NCI-H2227 (cell line): ENCODE results near the gene EHD3.

Source experiments
- DNase-seq: peaks from one replicate; lab custom pipeline; 2025; ENCODE audit not compliant: unreplicated experiment; lab: John Stamatoyannopoulos, UW

Gene EHD3

DNA sequence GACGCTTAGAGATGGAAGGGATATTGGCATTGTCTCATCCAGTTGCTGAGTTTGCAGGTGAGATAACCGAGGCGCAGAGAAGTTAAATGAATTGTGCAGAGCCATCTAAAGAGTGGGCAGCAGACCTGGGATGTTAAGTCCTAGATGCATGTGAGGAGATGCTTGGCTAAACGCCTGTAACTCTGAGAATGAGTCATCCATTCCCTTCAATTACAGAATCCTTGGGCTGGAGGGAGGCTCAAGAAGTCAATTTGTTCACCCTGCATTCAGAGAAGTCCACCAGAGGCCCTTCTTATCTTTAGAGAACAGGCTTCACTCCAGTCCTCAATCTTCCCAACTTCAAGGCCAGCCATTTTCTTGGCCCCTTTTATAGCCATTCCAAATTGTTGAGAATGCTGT lies 1.6 kb downstream of the EHD3 start:
- DNase-seq, result no peak

DNA sequence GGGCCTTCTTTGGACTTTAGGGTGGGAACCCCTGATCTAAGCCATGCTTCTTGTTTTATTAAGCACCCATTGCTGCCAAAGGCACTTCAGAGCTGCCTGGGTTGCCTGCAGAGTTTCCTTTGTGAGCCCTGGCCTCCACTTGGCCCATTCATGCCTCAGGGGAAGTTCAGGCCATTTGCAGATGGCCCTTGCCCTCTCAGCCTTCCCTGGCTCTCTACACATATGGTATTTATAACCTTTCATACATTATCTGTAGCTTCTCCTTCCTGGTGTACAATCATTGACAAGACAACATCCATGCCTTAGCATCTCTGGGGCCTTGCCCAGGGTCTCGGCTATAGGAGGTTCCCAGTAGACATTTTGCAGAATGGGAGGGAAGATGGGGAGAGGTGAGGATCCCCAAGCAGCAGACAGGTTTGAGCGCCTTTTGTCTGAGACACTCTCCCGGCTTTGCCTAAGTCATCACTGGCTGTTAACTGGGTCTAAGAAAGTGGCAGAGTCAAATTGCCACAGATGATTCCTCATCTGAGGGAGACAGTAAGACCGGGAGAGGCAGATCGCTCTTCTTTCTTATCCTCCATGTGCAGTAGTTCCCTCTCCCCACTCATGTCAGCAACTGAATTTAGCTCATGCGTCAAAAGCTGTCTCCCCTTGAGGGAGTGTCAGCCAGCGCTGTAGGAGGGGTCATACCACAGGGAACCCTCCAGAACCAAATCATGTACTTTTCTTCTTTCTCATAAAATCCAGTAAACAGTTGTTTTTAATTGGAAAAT lies 2.7 kb downstream of the EHD3 start:
- DNase-seq, result no peak

DNA sequence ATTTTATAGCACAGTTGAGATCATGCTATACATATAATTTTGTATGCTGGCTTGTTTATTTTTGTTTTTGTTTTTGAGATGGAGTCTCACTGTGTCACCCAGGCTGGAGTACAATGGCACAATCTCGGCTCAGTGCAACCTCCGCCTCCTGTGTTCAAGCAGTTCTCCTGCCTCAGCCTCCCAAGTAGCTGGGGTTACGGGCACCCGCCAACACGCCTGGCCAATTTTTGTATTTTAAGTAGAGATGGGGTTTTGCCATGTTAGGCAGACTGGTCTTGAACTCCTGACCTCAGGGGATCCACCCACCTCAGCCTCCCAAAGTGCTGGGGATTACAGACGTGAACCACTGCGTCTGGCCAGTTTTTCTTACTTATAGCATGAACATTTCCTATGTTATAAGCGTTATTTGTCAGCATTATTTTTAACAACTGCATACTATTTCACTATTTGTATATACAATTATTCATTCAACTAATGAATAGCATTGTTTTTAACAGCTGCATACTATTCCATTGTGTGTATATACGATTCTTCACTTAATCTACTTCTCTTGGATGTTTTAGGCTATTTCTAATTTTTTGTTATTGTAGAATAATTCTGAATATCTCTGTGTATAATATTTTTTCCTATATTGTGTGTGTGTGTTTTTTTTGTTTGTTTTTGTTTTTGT lies 3.5 kb downstream of the EHD3 start:
- DNase-seq, result no peak

DNA sequence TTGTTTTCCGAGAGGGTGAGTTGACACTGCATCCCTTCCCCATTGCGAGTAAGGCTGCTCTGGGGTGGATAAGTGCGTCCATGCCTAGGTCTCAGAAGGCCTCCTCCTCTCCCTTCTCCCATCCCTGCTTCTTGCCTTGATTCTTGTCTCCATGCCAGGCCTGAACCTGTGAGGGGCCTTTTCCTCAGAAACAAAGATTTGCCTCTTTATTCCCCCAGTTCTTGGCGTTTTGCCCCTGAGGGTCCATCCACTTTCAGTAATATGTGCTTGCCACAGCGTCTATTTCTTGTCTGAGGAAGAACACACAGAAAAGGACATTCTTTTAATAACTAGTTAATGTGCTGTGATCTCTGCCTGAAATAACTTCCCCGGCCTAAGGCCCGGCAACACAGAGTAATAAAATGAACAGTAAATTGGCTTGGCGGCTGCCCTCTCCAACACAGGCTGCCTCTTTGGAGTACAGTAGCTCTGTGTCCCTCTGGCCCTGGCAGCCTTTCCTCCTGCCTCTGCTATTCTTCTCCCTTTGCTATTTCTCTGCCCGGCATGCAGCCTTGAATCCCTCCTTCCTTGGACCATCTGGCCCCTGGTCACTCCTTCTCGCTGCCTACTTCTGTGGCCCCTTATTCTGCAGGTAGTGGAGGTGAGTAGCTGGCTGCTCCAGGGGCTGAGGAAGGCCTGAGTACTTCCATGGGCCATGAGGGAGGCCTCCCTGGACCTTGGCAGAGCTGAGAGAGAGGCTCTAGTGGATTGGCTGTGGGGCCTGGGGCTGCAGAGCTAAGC lies 4.4 kb downstream of the EHD3 start:
- DNase-seq, result no peak

DNA sequence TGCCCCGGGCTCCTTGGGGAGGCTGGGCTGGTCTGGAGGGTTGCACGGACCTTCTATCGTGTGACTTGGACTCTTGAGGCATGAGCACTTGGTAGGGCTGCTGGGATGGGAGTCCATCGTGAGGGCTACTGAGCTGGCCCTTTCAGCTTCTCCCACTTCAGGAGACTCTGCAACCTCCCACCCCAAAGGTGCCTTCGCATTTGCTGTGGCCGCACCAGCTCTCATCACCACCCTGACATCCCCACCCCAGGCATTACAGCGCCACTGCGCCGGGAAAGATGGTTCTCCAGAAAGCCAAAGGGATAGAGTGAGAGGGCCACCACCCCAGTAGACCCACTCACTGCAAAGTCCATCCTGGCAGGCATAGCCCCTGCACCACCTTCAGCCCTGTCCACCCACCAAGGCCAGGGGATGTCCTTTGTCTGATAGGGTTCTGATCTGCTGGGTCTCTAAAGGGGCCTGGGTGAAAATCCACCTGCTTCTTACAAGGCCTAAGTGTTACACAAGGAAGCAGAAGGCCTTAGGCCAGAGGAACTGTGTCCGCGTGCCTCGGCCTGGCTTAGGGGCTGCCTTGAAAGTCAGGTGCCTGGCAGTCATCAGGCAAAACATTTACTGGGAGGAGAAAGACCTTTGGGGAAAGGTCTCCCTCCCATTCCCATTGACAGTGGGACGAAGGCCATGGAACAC lies 5.1 kb downstream of the EHD3 start:
- DNase-seq, result no peak

DNA sequence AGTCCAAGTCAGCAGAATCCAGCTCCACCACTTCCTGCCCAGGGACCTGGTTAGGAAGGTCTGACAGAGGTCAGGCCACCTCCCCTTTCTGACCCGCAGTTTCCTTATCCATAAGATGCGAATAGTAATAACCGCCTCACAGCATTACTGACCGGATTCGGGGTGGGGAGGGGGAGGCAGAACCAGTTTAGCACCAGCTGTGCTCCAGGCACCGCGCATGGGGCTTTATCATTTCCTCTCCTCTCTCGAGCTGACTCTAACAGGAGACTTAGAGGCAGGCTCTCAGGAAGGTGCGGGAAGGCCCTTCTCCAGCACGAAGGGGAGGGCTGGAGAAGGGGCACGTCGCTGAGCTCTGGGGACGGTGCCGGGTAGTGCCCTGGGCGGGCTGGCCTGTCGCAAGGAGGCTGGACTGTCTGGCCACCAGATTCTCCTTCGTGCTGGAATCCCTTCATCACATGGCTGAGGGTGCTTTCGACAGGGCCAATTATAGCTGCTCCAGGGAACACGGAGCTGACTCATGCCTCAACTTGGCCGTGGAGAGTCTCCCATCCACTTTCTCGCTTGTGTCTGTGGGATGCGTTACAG lies 5.7 kb downstream of the EHD3 start:
- DNase-seq, result no peak

DNA sequence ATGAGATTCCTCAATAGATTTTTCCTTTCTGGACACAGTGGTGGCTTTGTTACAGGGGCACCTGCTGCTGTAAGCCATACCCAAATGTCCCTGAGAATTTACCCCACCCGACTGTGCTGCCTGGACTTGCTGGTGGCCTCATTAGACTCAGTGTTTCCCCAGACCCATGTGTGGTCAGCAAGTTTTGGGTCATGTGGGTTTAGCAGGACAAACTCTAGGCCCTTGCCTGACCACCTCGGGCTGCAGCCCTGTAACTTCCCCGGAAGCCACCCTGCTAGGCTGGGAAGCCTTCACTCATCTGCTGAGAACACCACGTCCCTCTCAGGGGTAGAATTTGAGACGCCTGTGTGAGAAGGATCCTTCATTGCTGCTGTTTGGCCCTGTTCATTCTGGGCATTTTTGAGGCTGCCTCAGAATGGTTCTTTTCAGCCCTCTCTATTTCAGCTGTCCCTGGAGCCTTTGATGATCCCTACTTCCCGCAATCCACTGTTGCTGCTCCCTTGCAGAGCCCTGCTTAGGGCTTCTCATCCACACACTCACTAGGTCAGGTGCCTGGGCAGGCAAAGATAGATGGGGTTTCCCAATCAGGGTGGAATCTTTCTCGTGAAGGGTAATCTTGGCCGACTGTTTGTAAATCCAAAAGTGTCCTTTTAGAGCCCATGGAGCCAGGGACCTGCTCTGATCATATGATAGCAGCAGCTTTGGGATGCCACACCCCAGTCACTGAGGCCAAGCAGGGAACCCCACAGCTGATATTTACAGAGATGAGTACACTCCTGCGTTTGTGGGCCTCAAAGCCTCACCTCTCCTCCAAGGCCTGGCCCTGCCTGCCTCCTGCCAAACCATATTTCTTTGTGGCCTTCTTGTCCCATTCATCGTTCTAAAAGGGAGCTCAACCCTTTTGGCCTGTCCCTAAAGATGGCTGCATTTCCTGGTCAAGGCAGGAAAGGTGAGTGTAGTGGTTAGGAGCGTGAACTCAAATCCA lies 6.7 kb downstream of the EHD3 start:
- no peak for DNase-seq

DNA sequence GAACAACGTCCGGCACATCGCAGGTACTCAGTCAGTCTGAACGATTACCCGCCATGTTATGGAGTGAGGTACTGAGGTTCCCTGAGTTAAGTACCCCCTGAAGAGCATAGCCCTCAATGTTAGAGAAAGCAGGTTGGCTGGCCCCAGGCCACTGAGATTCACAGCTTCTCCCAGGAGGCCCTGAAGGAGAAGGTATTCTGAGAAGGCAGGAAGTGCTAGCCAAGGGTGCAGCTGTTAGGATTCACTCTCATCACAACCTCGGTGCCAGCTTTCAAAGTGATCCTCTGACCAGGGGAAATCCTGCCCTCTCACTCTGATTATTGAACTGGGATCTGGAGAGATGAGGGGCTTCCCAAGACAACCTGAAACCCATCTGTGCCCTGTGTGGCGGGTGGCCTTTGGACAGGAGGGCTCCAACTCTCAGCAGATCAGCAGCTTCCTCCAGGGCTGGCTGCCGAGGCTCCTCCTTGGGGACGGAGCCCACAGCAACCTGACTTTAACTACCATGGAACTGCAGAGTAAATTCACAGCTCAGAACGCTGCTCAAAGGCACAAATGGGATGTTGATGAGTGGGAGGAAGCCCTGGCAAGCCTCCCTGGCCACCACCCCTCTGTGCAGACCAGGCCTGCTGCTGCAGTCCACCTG lies 7.8 kb downstream of the EHD3 start:
- DNase-seq, result no peak

DNA sequence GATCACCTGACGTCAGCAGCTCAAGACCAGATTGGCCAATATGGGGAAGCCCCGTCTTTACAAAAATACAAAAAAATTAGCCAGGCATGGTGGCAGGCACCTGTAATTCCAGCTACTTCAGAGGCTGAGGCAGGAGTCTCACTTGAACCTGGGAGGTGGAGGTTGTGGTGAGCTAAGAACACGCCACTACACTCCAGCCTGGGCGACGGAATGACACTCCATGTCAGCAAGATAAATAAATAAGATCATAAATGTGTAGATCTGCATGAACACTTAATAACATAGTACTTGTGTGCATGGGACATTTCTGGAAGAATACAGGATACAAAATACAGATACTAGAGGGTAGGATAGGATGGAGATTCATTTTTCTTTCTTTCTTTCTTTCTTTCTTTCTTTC lies 9.1 kb downstream of the EHD3 start:
- DNase-seq, result no peak

DNA sequence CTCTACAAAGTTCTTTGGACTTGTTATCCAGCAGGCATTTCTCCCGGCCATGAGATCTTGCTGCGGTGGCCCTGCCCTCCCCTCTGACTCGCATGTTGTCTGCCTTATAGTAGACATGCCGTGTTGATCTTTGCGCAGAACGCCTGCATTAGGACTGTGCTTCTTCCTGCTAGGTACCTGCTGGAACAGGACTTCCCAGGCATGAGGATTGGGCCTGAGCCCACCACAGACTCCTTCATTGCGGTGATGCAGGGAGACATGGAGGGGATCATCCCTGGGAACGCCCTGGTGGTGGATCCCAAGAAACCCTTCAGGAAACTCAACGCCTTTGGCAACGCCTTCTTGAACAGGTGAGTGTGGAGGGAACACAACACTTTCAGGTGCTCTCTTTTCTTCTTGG lies 10.1 kb downstream of the EHD3 start:
- DNase-seq, result no peak

DNA sequence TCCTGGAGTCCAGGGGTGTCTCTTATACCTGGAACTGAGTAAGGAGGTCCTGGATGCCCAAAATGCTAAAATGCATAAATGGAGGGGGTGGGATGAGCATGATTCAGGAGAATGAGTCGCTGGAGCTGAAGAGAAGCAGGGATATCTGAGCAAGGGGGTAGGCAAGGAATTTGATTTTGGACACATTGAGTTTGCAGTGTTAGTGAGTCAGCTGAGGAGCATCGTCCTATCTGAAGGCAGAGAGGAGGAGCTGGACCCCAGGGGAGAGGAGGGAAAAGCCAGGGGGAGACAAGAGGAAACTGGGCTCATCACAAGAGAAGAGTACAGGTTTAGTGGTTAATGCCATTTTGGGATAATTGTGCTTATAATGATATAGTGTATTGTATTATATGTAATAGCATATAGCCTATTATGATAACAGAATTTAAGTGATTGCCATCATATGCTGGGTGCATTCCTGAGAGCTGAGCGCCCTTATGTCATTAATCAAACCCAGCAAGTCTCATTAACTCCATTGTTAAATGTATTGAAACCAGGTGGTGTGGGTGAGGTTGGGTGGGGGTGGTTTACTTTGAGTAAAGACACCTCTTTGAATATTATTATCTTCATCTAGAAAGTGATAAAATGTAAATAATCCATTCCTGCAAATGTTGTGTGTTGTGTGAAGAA lies 12.4 kb downstream of the EHD3 start:
- DNase-seq, result no peak

DNA sequence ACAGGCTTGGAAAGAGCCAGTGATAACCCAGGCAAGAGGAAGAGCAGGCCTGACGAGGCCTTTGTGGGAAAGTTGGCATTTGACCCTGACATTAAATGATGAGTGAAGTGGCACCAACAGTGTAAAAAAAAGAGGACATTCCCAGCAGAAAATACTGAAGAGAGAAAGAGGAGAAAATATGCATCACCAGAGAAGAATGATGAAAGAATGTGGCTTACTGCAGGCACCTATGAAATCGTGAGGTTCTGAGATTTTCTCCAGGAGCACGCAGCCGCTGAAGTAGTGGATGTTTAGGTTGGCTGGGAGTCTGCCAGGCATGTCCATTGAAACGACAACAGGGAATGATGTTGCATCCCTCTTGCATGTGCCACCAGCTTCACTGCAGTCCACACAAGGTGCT lies 13.8 kb downstream of the EHD3 start:
- DNase-seq, result no peak

DNA sequence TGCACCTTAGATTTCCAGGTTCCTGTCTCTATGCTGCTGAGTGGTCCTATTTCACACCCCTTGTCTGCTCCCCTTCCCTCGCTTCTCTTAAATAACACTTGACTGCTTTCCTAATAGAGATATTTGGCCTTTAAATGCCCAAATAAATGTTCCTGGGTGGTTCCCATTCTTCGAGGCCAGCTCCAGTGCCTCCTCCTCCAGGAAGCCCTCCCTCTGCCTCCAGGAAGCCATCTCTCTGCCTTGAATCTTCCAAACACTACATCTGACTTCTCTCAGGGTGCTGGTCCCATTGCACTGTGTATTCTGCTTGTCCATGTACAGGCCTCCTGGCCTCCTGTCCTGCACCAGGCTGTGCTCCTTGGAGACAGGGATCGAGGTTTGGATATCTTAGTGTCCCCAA lies 14.2 kb downstream of the EHD3 start:
- no peak for DNase-seq

DNA sequence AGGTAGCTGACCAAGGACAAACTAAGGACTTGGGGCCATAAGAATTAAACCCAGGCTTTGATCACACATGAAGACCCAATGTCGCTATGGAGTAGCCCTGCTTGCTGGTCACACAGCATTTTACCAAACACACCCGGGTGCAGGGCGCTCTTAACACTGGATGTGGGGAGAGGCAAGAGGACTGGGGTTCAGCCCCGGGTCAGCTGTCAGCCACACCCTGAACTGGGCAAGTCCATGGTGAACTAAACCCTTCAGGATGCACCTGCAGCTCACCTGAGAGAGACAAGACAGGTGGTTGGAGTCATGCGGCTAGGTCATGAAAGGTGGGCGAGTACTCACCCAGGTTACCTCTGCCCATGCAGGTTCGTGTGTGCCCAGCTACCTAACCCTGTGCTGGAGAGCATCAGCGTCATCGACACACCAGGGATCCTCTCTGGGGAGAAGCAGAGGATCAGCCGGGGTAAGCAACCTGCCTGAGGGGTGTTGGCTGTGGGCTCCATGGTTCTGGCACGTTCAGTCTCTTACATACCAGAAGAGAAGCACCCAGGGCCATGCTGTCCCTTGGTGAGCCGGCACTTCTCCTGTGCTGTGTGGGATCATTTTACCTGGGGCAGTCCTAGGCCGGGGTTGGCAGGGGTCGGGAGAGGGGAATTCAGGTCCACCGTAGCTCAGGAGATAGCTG lies 15.2 kb downstream of the EHD3 start:
- no peak for DNase-seq

DNA sequence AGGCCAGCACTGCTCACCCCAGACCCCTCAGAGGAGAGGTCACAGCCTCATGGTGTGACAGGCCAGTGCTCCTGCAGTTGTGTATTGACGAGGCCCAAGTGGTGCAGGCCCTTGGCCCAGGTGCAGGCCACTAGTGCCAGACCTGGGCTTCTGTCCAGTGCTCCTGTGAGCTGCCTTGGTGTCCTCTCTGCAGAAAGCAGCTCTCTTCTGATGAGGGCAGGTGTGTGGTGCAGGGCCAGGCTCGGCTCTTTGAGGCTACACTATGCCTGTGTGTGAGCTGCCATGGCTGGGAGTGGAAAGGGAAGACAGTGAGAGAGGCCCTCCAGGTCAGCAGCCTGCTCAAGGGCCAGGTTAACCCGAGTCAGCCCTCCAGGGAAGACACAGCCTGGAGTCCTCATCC lies 17.1 kb downstream of the EHD3 start:
- DNase-seq, result no peak

DNA sequence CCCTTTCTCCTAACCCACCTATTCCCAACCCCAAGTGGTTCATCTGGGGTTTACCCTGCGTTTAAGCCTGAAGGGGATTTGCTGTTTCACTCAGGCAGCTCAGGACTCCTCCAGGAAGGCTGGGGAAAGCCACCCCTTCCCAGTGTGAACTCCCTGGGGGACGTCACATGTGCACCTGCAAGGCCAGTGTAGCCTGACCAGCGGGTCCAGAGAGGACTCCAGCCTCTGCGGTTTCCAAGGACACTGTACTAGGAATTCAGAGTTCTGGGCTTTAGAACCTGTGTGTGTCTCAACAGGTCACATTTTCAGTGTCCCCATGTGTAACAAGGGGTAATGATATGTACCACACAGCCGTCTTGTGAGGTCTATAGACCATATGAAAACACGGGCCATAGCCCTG lies 17.9 kb downstream of the EHD3 start:
- no peak for DNase-seq

DNA sequence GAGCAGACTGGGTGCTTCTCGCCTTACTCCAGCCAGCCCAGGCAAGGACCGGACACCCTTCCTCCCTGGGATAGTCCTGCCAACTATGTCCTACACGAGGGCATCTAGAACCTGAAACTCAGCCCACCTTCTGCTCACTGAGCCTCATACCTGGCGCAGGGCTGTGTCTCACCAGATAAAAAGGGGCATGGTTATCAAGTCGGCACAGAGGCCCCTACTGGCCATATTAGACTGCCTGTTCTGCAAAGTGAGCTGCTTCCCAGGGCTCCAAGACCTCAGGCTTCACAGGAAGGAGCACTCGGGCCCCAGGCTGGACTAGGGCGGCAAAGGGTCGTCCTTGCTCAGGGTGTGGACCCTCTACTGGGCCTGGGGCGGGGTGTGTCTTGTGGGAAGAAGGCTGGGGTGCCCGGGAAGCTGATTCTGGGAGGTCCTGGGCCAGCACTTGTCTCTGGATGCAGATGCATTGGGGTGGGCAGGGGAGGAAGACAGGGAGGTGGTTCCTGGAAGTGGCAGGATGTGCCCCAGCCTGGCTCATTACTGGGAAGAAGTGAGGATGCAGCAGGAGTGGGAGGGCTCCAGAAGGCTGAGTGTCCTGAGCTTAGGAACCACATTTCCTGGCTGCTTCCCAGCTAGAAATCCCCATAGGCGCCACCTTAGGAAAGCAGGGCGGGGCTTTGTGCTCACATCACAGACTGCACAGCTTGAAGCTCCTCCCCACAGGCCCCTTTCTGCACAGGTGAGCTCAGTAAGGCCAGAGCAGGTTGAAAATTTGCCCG lies 19.6 kb downstream of the EHD3 start:
- DNase-seq, result no peak
